K562 (cell line): ENCODE results near the gene H2BW1.

Source experiments
- CTCF ChIP-seq, 3 experiments: IDR thresholded peaks in 2 of 3; conservative IDR thresholded peaks in 1 of 3; 2 replicates each; pipeline ENCODE4 v1.5.1; 2011 to 2012; ENCODE audit warnings: low read length in 3 of 3, mild to moderate bottlenecking in 3 of 3, control low read depth in 2 of 3, improper control_type of control experiment in 1 of 3, inconsistent platforms in 1 of 3, low read depth in 1 of 3, mixed read lengths in 1 of 3, moderate library complexity in 1 of 3; ENCODE audit not compliant: insufficient read depth in 2 of 3
- DIDO1 ChIP-seq: fragments of 450-650 bp; IDR thresholded peaks from 2 replicates; pipeline ENCODE4 v1.6.1; 2016; ENCODE audit warnings: low read depth, missing biosample characterization, missing genetic modification characterization
- FOXK1 ChIP-seq: sonication (generic); formaldehyde crosslinking; IDR thresholded peaks from 2 replicates; pipeline ENCODE4 v1.8.0; 2022; ENCODE audit warnings: missing genetic modification reagents, mild to moderate bottlenecking, borderline replicate concordance
- GTF2A2 ChIP-seq: IDR thresholded peaks from 2 replicates; pipeline ENCODE4 v1.6.1; 2016; ENCODE audit warnings: mild to moderate bottlenecking, missing genetic modification characterization, missing compliant biosample characterization
- HNRNPUL1 ChIP-seq: fragments of 200-400 bp; formaldehyde crosslinking; IDR thresholded peaks from 2 replicates; pipeline ENCODE4 v1.6.1; 2017; ENCODE audit warnings: low read length
- PATZ1 ChIP-seq: fragments of 250-450 bp; sonication (Bioruptor Pico); IDR thresholded peaks from 2 replicates; pipeline ENCODE4 v1.5.0; 2020; ENCODE audit warnings: mild to moderate bottlenecking, borderline replicate concordance
- PCBP1 ChIP-seq: fragments of 200-400 bp; formaldehyde crosslinking; IDR thresholded peaks from 2 replicates; pipeline ENCODE4 v1.6.1; 2018; ENCODE audit warnings: mild to moderate bottlenecking, low read depth, low read length; ENCODE audit not compliant: poor library complexity, severe bottlenecking
- RAD21 ChIP-seq, 2 experiments: fragments of 250-450 bp in 1 of 2; fragments of 450-650 bp in 1 of 2; sonication (Bioruptor Pico) in 1 of 2; formaldehyde crosslinking in 1 of 2; IDR thresholded peaks in 1 of 2; conservative IDR thresholded peaks in 1 of 2; 2 replicates each; pipeline versions ENCODE4 v1.4.0 to v1.8.0; 2020 to 2022; ENCODE audit warnings: mild to moderate bottlenecking in 2 of 2, moderate library complexity in 1 of 2
- RBBP5 ChIP-seq: fragments of 200-600 bp; sonication (generic); IDR thresholded peaks from 2 replicates; pipeline ENCODE4 v1.6.1; 2012; ENCODE audit warnings: borderline replicate concordance, mild to moderate bottlenecking, low read length, control low read depth, inconsistent platforms; ENCODE audit not compliant: insufficient read depth, poor library complexity, severe bottlenecking
- TAL1 ChIP-seq: fragments of 450-650 bp; IDR thresholded peaks from 2 replicates; pipeline ENCODE4 v1.6.1; 2016; ENCODE audit warnings: mild to moderate bottlenecking
- USF2 ChIP-seq: sonication (generic); formaldehyde crosslinking; IDR thresholded peaks from 2 replicates; pipeline ENCODE4 v1.5.0; 2020; ENCODE audit warnings: missing genetic modification reagents
- YBX1 ChIP-seq: fragments of 450-650 bp; IDR thresholded peaks from 2 replicates; pipeline ENCODE4 v1.7.1; 2016; ENCODE audit warnings: mild to moderate bottlenecking
- ZEB2 ChIP-seq: fragments of 450-650 bp; IDR thresholded peaks from 2 replicates; pipeline ENCODE4 v1.6.1; 2016
- ZNF3 ChIP-seq: fragments of 250-450 bp; sonication (Bioruptor Pico); IDR thresholded peaks from 2 replicates; pipeline ENCODE4 v1.5.0; 2021; ENCODE audit warnings: mild to moderate bottlenecking, moderate library complexity

GRCh38 chrX:104045642-104046041 is 32.1 kb upstream of the H2BW1 start:
- TF ChIP-seq PCBP1: no peak
- no peak for TF ChIP-seq TAL1
- TF ChIP-seq FOXK1: no peak
- TF ChIP-seq RAD21 (CRISPR knock-in tag; conservative IDR thresholded peaks at IDR 0.05 in 1 of 2, IDR thresholded peaks at IDR 0.05 in 1 of 2): no peak
- no peak for TF ChIP-seq CTCF (IDR thresholded peaks at IDR 0.05 in 2 of 3, conservative IDR thresholded peaks at IDR 0.05 in 1 of 3; ENCODE audit: insufficient read depth in 2 of 3, low read depth in 1 of 3, low read length in 3 of 3)
- no peak for TF ChIP-seq HNRNPUL1
- TF ChIP-seq USF2 (CRISPR knock-in tag): no peak
- TF ChIP-seq YBX1: no peak
- no peak for TF ChIP-seq PATZ1 (CRISPR knock-in tag)
- TF ChIP-seq ZNF3 (CRISPR knock-in tag): no peak
- TF ChIP-seq DIDO1 (tag): no peak
- TF ChIP-seq ZEB2: no peak
- no peak for TF ChIP-seq RBBP5
- no peak for TF ChIP-seq GTF2A2 (tag)
